GM12891 (cell line): ENCODE results near the gene FAM185A.
A peak's percentile ranks its signal among the peaks of the same experiment; 100 is the strongest.

Experiments
- DNase-seq: peaks from one replicate; pipeline ENCODE4 v3.0.0; 2011; ENCODE audit warnings: low spot score; ENCODE audit not compliant: insufficient read length
- FAIRE-seq: peaks from 2 replicates; lab custom pipeline; 2011; peaks lifted over from hg19 to GRCh38; lab: Jason Lieb, UNC
- PAX5 ChIP-seq: IDR thresholded peaks from 2 replicates; pipeline ENCODE4 v1.6.1; 2011; ENCODE audit warnings: low read length, moderate library complexity, mild to moderate bottlenecking; ENCODE audit not compliant: insufficient read depth, severe bottlenecking
- POLR2A ChIP-seq: IDR thresholded peaks from 2 replicates; pipeline ENCODE4 v1.6.1; 2011; ENCODE audit warnings: low read depth, low read length, control low read depth
- POLR2AphosphoS5 ChIP-seq: IDR thresholded peaks from 2 replicates; pipeline ENCODE4 v1.6.1; 2011; ENCODE audit warnings: low read depth, low read length, control low read depth
- POU2F2 ChIP-seq: IDR thresholded peaks from 2 replicates; pipeline ENCODE4 v1.6.1; 2011; ENCODE audit warnings: low read depth, mild to moderate bottlenecking, control low read depth, low read length, moderate library complexity
- SPI1 ChIP-seq: IDR thresholded peaks from 2 replicates; pipeline ENCODE4 v1.6.1; 2011; ENCODE audit warnings: low read depth, low read length, control low read depth
- TAF1 ChIP-seq: IDR thresholded peaks from 2 replicates; pipeline ENCODE4 v1.6.1; 2011; ENCODE audit warnings: low read depth, low read length, control low read depth

Gene FAM185A

DNA sequence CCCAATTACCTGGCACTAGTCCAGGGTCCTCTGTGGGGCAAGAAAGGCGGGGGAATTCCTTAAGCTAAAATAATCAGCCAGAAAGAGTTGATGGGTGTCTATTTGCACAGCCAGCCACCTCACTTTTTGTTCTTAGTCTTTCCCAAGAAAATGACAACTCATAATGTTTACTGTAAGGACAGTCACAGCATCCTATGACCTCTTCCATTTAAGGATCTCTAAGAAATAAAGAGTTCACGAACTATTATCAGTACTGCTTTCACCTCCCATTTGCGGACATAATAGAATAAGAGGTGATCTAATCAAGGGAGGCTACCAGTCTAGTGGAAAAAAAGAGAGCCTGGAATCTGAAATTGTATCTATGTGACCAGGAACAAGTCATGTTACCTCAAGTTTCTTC is 91.6 kb downstream of the FAM185A start:
- TF ChIP-seq TAF1, result no peak
- no peak for TF ChIP-seq PAX5
- no peak for TF ChIP-seq POLR2AphosphoS5
- DNase-seq (no peak), FAIRE-seq (no peak)

DNA sequence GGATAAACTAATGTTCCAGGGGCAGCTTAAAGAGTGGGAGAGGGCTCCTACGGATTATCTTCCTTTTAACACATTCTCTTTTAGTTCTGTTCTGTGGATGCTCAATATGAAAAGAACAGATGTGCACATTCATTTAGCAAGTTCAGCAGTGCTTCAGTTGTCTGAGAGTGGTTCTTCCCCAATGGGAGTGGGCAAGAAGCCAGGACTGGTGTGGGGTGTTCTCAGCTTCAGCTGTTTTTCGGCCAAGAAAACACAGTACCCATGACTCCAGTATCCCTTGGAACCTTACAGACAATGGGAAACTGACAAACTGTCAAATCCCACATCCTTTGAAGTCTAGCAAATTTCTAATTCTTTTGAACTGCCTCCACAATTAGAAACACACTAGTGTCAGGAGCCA is 92.5 kb downstream of the FAM185A start:
- FAIRE-seq, result no peak
- no peak for DNase-seq
- TF ChIP-seq SPI1, result no peak
- TF ChIP-seq POU2F2, result no peak
- TF ChIP-seq POLR2A, result no peak
- TF ChIP-seq TAF1, result no peak
- TF ChIP-seq POLR2AphosphoS5, result no peak
- no peak for TF ChIP-seq PAX5

DNA sequence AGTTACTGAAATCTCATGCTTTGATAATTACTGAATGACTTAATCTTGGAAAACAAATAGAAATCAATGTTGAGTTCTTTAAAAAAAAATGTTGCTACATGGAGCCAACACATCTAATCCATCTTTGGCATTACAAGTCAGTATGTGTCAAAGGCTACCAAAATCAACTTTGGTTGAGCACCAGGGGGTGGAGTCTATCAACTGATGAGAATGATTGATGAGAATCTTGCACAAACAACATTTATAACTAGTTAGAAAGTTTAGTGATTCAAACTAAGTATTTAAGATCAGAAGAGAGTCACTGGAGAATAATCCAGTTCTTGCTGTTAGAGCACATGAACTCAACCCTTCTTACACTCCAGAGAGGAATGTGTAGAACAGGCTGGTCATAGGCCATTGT is 93.5 kb downstream of the FAM185A start:
- TF ChIP-seq TAF1 (no peak), POLR2AphosphoS5 (no peak), POU2F2 (no peak), POLR2A (no peak), SPI1 (no peak), PAX5 (no peak)
- no peak for FAIRE-seq
- DNase-seq, result no peak

DNA sequence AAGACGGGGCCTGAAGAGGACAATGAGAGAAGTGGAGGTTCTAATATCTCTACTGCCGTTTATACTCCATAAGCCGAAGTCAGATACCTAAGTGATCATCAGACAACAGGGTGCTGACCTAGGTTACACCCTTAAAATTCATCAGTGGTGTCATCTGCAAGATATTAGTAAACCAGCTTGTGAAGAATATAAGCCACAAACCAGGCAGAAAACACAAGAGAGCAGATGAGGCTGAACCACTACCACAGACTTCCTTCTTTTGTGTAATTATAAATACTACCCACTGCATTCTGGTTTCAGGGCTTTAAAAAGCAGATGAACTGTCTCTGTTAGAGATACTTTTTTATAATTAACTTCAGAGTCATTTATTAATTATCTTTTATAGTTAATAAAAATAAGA is 95.1 kb downstream of the FAM185A start:
- DNase-seq (peak; percentile 17), FAIRE-seq (no peak)
- TF ChIP-seq SPI1 (peak; percentile 88), TAF1 (no peak), PAX5 (no peak), POLR2AphosphoS5 (no peak)

DNA sequence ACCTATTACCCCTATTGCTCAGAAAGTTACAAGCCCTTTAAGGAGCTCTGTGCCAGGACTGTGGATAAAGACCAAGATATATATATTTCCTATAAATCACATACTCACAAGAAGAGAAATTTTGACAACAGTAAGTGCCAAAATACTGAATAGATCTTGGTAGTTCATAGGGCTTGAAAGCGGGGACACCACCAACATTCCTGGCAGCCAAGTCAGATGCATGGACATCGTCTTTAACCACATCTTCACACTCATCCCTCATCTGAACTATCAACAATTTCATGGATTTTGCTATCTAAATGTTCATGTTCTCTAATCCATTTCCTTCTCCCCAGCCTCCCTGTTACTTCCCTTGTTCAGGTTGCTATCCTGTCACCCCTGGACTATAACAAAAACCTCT is 96.5 kb downstream of the FAM185A start:
- FAIRE-seq (no peak), DNase-seq (no peak)
- no peak for TF ChIP-seq POLR2AphosphoS5
- TF ChIP-seq POU2F2, result no peak
- no peak for TF ChIP-seq PAX5
- TF ChIP-seq SPI1, result no peak
- no peak for TF ChIP-seq POLR2A
- no peak for TF ChIP-seq TAF1

DNA sequence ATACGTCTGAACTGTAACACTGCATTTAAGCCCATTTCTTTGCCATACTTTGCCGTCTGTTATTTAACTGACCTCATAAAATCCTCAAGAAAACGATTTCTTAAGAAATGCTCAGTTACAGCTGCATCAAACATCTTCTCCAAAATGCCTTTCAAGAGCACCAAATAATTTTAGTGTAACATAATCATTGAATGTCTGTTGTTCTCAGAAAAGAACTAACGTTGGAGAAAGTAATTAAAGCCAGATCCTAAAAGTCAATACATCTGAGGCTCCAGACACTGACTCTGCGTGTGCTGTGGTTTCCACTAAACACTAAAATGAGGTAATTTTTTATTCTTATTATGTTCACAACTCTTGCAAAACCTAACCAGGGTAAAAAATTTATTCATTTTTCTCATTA is 100.3 kb downstream of the FAM185A start:
- FAIRE-seq (no peak), DNase-seq (no peak)
- TF ChIP-seq POLR2A (no peak), SPI1 (no peak), PAX5 (no peak), POLR2AphosphoS5 (no peak), POU2F2 (no peak), TAF1 (no peak)

DNA sequence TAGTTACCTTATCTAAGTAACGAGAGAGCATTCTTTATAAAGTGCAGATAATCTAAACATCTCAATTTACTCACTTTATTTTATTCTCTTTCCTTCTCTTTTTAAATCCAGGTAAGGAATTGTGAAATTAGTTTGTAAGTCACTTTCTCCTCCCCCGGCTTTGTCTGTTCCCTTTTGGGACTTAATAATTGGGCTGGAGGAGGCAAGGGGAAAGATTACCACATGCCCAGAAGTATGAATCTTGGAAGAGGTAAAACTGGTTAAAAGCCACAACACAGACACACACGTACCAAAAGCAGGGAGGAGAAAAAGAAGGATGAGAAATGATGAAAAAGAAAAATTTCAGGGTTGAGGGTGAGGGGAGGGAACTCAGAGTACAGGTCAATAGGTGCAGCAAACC is 100.7 kb downstream of the FAM185A start:
- DNase-seq (no peak), FAIRE-seq (no peak)
- TF ChIP-seq PAX5 (no peak), POU2F2 (no peak), TAF1 (no peak), SPI1 (no peak), POLR2A (no peak), POLR2AphosphoS5 (no peak)

DNA sequence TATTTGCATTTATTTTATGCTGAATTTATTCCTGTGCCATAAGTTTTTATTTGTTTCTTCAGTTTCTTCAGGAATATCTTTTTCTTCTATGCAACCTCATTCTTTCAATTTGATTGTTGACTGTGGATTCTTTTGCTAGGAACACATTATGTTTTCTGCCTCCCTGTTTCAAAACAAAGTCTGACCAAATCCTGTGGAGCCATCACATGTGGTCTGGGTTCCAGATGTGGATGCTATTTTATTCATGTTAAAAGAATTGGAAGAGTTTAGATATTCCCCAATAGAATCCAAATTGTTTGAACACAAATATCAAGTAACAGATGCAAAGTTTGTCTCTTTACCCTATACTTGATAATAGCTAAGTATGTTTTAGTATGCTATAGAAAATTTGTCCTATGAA is 107.2 kb downstream of the FAM185A start:
- FAIRE-seq (no peak), DNase-seq (no peak)
- TF ChIP-seq TAF1 (no peak), POU2F2 (no peak), PAX5 (no peak), SPI1 (no peak), POLR2A (no peak), POLR2AphosphoS5 (no peak)
